ENCODE data around the gene ZNF766. TPM values are rescaled to one million over a fixed set of nuclear protein-coding genes. Genes with fewer than 3 reads are reported as not detected.

ZNF766 gene
- total RNA-seq, 6 experiments from 2014 or later = 9.6 to 12.0 (median 10.8) TPM

DNA sequence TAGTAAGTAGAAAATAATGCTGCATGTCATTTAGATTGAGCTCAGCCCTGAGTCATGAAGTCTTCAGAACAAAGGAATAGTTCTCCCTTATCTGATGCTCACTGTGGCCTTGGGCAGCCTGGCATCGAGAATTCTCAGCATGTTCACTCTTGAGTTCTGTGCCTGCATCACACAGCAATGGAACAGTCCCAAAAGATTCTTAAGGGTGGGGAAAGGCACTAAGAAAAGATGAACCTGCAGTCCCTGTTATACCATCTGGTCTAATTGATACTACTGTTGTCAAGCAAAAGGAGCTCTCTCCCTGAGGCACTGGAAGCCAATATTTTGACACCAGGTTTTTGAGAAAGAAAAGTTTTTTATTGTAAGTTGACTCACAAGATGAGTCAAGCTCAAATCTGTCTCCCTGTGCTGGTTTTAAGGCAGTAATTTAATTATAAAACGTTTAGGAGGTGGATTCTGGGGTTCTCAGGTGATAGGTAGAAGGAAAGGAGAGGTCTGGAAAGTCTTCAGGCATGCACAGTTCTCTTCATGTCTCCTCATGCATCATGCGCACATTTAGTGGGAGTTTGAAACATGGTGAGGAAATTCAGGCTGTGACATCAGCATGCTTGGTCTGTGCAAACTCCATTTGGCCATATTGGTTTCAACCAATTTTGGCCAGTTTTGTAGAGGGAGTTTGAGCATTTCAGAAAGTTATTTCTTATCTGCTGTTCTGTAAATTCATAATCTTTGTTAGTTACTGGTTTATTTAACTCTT, 38.1 kb upstream of the ZNF766 start:
- peak; percentile 16 for DNase-seq

GRCh38 chr19:52234406-52234805, 35.0 kb upstream of the ZNF766 start:
- Mint-ChIP-seq H3K9me3 (no peaks in the 10 kb centered on the region), H3K27ac (no peak overlapping the region), H3K27me3 (ENCODE audit: insufficient read depth) (peaks cover 1% of the 10 kb centered on the region), H3K36me3 (ENCODE audit: low read depth) (peaks cover 6% of the 10 kb centered on the region; the same call in 1 of the 2 replicates), H3K4me1 (ENCODE audit: low read depth) (peaks cover 26% of the 10 kb centered on the region), H3K4me3 (no peak overlapping the region)
- no peak for DNase-seq
- no peak for TF ChIP-seq CTCF (IDR thresholded peaks at IDR 0.05)

More for the DNA sequence above, 38.1 kb upstream of the ZNF766 start:
- TF ChIP-seq CTCF (IDR thresholded peaks at IDR 0.05) = no peak
- no peaks in the 10 kb centered on the region; the same call in 1 of the 2 replicates for H3K27me3 Mint-ChIP-seq (ENCODE audit: insufficient read depth)
- H3K27ac Mint-ChIP-seq = peak overlapping the region; percentile 37
- H3K9me3 Mint-ChIP-seq = no peaks in the 10 kb centered on the region
- H3K36me3 Mint-ChIP-seq (ENCODE audit: low read depth) = peaks cover 29% of the 10 kb centered on the region
- H3K4me3 Mint-ChIP-seq = no peak overlapping the region
- H3K4me1 Mint-ChIP-seq (ENCODE audit: low read depth) = peaks cover 15% of the 10 kb centered on the region

GRCh38 chr19:52237197-52237596, 32.2 kb upstream of the ZNF766 start:
- DNase-seq = no peak
- TF ChIP-seq CTCF (IDR thresholded peaks at IDR 0.05) = no peak
- H3K27ac Mint-ChIP-seq = no peak overlapping the region
- H3K36me3 Mint-ChIP-seq (ENCODE audit: low read depth) = no peaks in the 10 kb centered on the region; the same call in 1 of the 2 replicates
- peaks cover 11% of the 10 kb centered on the region for H3K4me1 Mint-ChIP-seq (ENCODE audit: low read depth)
- peaks cover 10% of the 10 kb centered on the region for H3K27me3 Mint-ChIP-seq (ENCODE audit: insufficient read depth)
- no peak overlapping the region for H3K4me3 Mint-ChIP-seq
- no peaks in the 10 kb centered on the region for H3K9me3 Mint-ChIP-seq

DNA sequence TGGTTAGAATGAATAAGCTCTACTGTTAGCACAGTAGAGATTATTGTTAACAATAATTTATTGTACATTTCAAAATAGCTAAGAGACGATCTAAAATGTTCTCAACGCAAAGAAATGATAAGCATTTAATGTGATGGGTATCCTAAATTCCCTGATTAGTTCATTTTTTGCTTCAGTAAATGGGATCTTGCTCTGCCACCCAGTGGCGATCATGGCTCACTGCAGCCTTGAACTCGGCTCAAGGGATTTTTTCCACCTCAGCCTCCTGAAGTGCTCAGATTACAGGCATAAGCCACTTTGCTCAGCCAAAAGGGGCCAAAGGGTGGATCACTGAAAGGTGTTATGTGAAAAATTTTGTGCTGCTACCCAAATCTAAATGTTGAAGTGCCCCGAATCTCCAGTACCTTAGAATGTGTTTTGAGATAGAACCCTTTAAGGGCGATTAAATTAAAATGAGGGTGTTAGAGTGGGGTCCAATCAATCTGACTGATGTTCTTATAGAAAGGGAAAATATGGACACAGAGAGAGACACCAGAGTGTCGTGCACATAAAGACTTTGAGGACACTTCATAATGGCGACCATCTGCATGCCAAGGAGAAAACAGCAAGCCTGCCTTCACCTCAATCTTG, 31.5 kb upstream of the ZNF766 start:
- Mint-ChIP-seq H3K4me1 (ENCODE audit: low read depth) (peaks cover 11% of the 10 kb centered on the region), H3K27me3 (ENCODE audit: insufficient read depth) (peaks cover 10% of the 10 kb centered on the region), H3K9me3 (no peaks in the 10 kb centered on the region), H3K36me3 (ENCODE audit: low read depth) (no peaks in the 10 kb centered on the region), H3K4me3 (no peak overlapping the region), H3K27ac (no peak overlapping the region)
- DNase-seq = peak; percentile 54
- TF ChIP-seq CTCF (IDR thresholded peaks at IDR 0.05) = peak; percentile 94

DNA sequence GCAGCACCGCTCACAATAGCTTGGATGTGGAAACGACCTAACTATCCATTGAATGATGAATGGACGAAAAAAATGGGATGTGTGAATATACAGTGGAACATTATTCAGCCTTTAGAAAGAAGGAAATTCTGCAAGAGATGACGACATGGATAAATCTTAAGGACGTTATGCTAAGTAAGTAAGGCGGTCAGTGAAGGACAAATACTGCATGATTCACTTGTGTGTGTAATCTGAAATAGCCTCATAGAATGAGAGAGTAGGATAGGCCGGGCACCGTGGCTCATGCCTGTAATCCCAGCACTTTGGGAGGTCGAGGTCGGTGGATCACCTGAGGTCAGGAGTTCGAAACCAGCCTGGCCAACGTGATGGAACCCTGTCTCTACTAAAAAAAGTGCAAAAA, 25.4 kb upstream of the ZNF766 start:
- Mint-ChIP-seq H3K27me3 (ENCODE audit: insufficient read depth) (peaks cover 14% of the 10 kb centered on the region), H3K4me3 (no peak overlapping the region), H3K27ac (no peak overlapping the region), H3K9me3 (no peaks in the 10 kb centered on the region), H3K4me1 (ENCODE audit: low read depth) (no peaks in the 10 kb centered on the region), H3K36me3 (ENCODE audit: low read depth) (no peaks in the 10 kb centered on the region)
- TF ChIP-seq CTCF (IDR thresholded peaks at IDR 0.05) = no peak
- no peak for DNase-seq
